Brain microvascular endothelial cell (primary cell): ENCODE data around the gene CACNB1.

Source experiments
- DNase-seq: peaks from one replicate; pipeline ENCODE4 v3.0.0-alpha.2; 2020
- H3K27ac ChIP-seq: fragments of 250-450 bp; sonication (Bioruptor Pico); 2 replicates; pipeline ENCODE4 v1.5.1; 2020; ENCODE audit warnings: mild to moderate bottlenecking, moderate library complexity
- H3K27me3 ChIP-seq: fragments of 250-450 bp; sonication (Bioruptor Pico); replicated peaks from 2 replicates; pipeline ENCODE4 v1.5.1; 2020; ENCODE audit warnings: mild to moderate bottlenecking
- H3K36me3 ChIP-seq: fragments of 250-450 bp; sonication (Bioruptor Pico); replicated peaks from 2 replicates; pipeline ENCODE4 v1.5.1; 2020; ENCODE audit warnings: mild to moderate bottlenecking
- H3K4me3 ChIP-seq: 2 replicates; pipeline ENCODE4 v1.5.1; 2011; ENCODE audit warnings: low read depth, mild to moderate bottlenecking, control low read depth, low read length, moderate library complexity
- CTCF ChIP-seq: IDR thresholded peaks from 2 replicates; pipeline ENCODE4 v1.5.1; 2011; ENCODE audit warnings: low read depth, mild to moderate bottlenecking, moderate library complexity, low read length, control low read depth, inconsistent platforms; ENCODE audit errors: missing control alignments
- in situ Hi-C: cut with HindIII; loops from 2 replicates; pipeline ENCODE4 v1.10.0; 2017; ENCODE audit warnings: low sequenced_read_pairs, low pct_ligation_motif_present

Gene CACNB1

GRCh38 chr17:39229274-39229913 is 31.9 kb upstream of the CACNB1 start:
- in situ Hi-C loops = no loop called here
- peaks cover 17% of the 10 kb centered on the region for H3K27me3 ChIP-seq
- no peak for TF ChIP-seq CTCF
- peak; percentile 59 for DNase-seq
- no peak overlapping the region for H3K4me3 ChIP-seq
- H3K36me3 ChIP-seq = no peaks in the 10 kb centered on the region
- H3K27ac ChIP-seq = no peak overlapping the region

- Histone ChIP-seq H3K27ac (no peak overlapping the region), H3K4me3 (no peak overlapping the region), H3K27me3 (peaks cover 19% of the 10 kb centered on the region), H3K36me3 (no peaks in the 10 kb centered on the region)
- in situ Hi-C loops = no loop called here
- no peak for TF ChIP-seq CTCF
- no peak for DNase-seq
Observed at GRCh38 chr17:39227364-39227919, 30.0 kb upstream of the CACNB1 start.

- Histone ChIP-seq H3K4me3 (peak overlapping the region; percentile 38), H3K27me3 (peaks cover 19% of the 10 kb centered on the region), H3K36me3 (no peaks in the 10 kb centered on the region), H3K27ac (no peak overlapping the region)
- no peak for TF ChIP-seq CTCF
- no peak for DNase-seq
- in situ Hi-C loops = no loop called here
Observed at GRCh38 chr17:39225959-39226683, 28.7 kb upstream of the CACNB1 start.

GRCh38 chr17:39225308-39225958 is 28.0 kb upstream of the CACNB1 start, which contains the start of gene STAC2:
TSS of gene STAC2 (minus strand) at chr17:39225945. CDS start at chr17:39225502, 443 bp downstream.
- peak within 1 kb of the TSS; percentile 38 for H3K4me3 ChIP-seq
- H3K27me3 ChIP-seq = peaks cover 19% of the 10 kb centered on the region
- in situ Hi-C loops = no loop called here
- no peak within 1 kb of the TSS for H3K27ac ChIP-seq
- DNase-seq = no peak
- no peak for TF ChIP-seq CTCF
- no peaks in the 10 kb centered on the region for H3K36me3 ChIP-seq

GRCh38 chr17:39224778-39225307 is 27.4 kb upstream of the CACNB1 start:
- in situ Hi-C loops = no loop called here
- Histone ChIP-seq H3K36me3 (no peaks in the 10 kb centered on the region), H3K4me3 (no peak overlapping the region), H3K27ac (no peak overlapping the region), H3K27me3 (peaks cover 19% of the 10 kb centered on the region)
- TF ChIP-seq CTCF = no peak
- no peak for DNase-seq
